HepG2 (cell line): Measurements from ENCODE around the gene NIN. TPM values are rescaled to one million over a fixed set of nuclear protein-coding genes. Genes with fewer than 3 reads are reported as not detected.

Experiments used
- ATAC-seq: fragments of 200-7000 bp; cut with Tn5 transposase; 3 replicates; pipeline ENCODE4 v1.9.1; 2020; ENCODE audit warnings: mild to moderate bottlenecking, moderate library complexity
- BruUV-seq: library from RNA; stranded (reverse); fragments of 400-500 nt; replicated peaks from 2 replicates; lab custom pipeline; 2021; lab: Mats Ljungman, UMichigan
- CTCF ChIA-PET: fragments of 300-600 bp; formaldehyde crosslinking; extraction: SDS; loops from one replicate; lab custom pipeline; 2021; ENCODE audit warnings: low total read pairs, inconsistent platforms, low intra/inter-chr PET ratio; lab: Yijun Ruan, JAX
- POLR2A ChIA-PET: fragments of 350-600 bp; sonication (Branson Sonifier 250); formaldehyde crosslinking; loops from one replicate; lab custom pipeline; 2020; ENCODE audit warnings: antibody characterized with exemption, inconsistent platforms; lab: Yijun Ruan, JAX
- DNase-seq: peaks from one replicate; pipeline ENCODE4 v3.0.0-alpha.2; 2015; ENCODE audit warnings: low spot score
- FAIRE-seq: peaks from 3 replicates; lab custom pipeline; 2011; peaks lifted over from hg19 to GRCh38; lab: Jason Lieb, UNC
- H2AFZ ChIP-seq: one replicate; pipeline ENCODE4 v1.6.1; 2011; ENCODE audit warnings: low read length, inconsistent platforms
- H3K27ac ChIP-seq: fragments of 300-600 bp; 3 replicates; pipeline ENCODE4 v1.8.0; 2011; ENCODE audit warnings: mixed run types, mild to moderate bottlenecking, mixed read lengths, low read length, inconsistent platforms; ENCODE audit not compliant: insufficient read depth; ENCODE audit errors: extremely low read length
- H3K27me3 ChIP-seq, 2 experiments: fragments of 200-600 bp in 1 of 2; 2 replicates in 1 of 2; 3 replicates in 1 of 2; pipeline versions ENCODE4 v1.6.0 to v1.8.0; 2011; ENCODE audit warnings: low read length in 2 of 2, mild to moderate bottlenecking in 2 of 2, moderate library complexity in 2 of 2, inconsistent platforms in 1 of 2; ENCODE audit not compliant: insufficient read depth in 2 of 2, control insufficient read depth in 1 of 2
- H3K36me3 ChIP-seq, 2 experiments: fragments of 200-600 bp in 1 of 2; replicated peaks in 1 of 2; 2 replicates in 1 of 2; 3 replicates in 1 of 2; pipeline versions ENCODE4 v1.5.1 to v1.8.0; 2011; ENCODE audit warnings: low read length in 2 of 2, inconsistent platforms in 1 of 2; ENCODE audit not compliant: insufficient read depth in 2 of 2, control insufficient read depth in 1 of 2
- H3K4me1 ChIP-seq: 2 replicates; pipeline ENCODE4 v1.5.1; 2012; ENCODE audit warnings: low read length, inconsistent platforms; ENCODE audit not compliant: insufficient read depth
- H3K4me2 ChIP-seq: 2 replicates; pipeline ENCODE4 v1.6.0; 2011; ENCODE audit warnings: low read depth, low read length, inconsistent platforms
- H3K4me3 ChIP-seq, 3 experiments: fragments of 200-600 bp in 1 of 3; sonication (generic), shearing (Covaris generic) in 1 of 3; replicated peaks in 1 of 3; 2 replicates each; pipeline ENCODE4 v1.5.1; 2011 to 2016; ENCODE audit warnings: low read length in 3 of 3, inconsistent platforms in 2 of 3, low read depth in 2 of 3, mild to moderate bottlenecking in 2 of 3, control low read depth in 1 of 3, mixed read lengths in 1 of 3; ENCODE audit not compliant: insufficient read depth in 1 of 3
- H3K79me2 ChIP-seq: one replicate; pipeline ENCODE4 v1.6.1; 2011; ENCODE audit warnings: low read length, inconsistent platforms; ENCODE audit not compliant: insufficient read depth
- H3K9ac ChIP-seq: 2 replicates; pipeline ENCODE4 v1.6.0; 2011; ENCODE audit warnings: mild to moderate bottlenecking, low read depth, low read length, inconsistent platforms; ENCODE audit not compliant: insufficient read depth
- H3K9me3 ChIP-seq: 2 replicates; pipeline ENCODE4 v1.5.1; 2012; ENCODE audit warnings: mild to moderate bottlenecking, low read length
- H4K20me1 ChIP-seq: 2 replicates; pipeline ENCODE4 v1.6.0; 2011; ENCODE audit warnings: inconsistent platforms, mild to moderate bottlenecking, low read length, moderate library complexity; ENCODE audit not compliant: insufficient read depth
- AGO2 ChIP-seq: fragments of 200-400 bp; formaldehyde crosslinking; optimal IDR thresholded peaks from 2 replicates; pipeline ENCODE3; 2017; ENCODE audit warnings: mild to moderate bottlenecking, low read depth, low read length, moderate library complexity
- GTF3A ChIP-seq: sonication (generic); formaldehyde crosslinking; conservative IDR thresholded peaks from 2 replicates; pipeline ENCODE4 v1.4.0; 2020; ENCODE audit warnings: mild to moderate bottlenecking, missing genetic modification reagents
- HDAC1 ChIP-seq: sonication (generic); formaldehyde crosslinking; IDR thresholded peaks from 2 replicates; pipeline ENCODE4 v1.5.1; 2020; ENCODE audit warnings: mild to moderate bottlenecking, missing genetic modification reagents
- KAT7 ChIP-seq: IDR thresholded peaks from 2 replicates; pipeline ENCODE4 v1.6.1; 2018; ENCODE audit warnings: borderline replicate concordance, missing compliant biosample characterization
- KLF9 ChIP-seq: IDR thresholded peaks from 2 replicates; pipeline ENCODE4 v1.6.1; 2016; ENCODE audit warnings: low read depth
- YEATS2 ChIP-seq: sonication (generic); formaldehyde crosslinking; IDR thresholded peaks from 2 replicates; pipeline ENCODE4 v1.4.0; 2020; ENCODE audit warnings: missing genetic modification reagents, borderline replicate concordance
- ZBTB1 ChIP-seq: sonication (generic); formaldehyde crosslinking; IDR thresholded peaks from 2 replicates; pipeline ENCODE4 v1.4.0; 2020; ENCODE audit warnings: missing genetic modification reagents, borderline replicate concordance
- ZNF121 ChIP-seq: sonication (generic); formaldehyde crosslinking; IDR thresholded peaks from 2 replicates; pipeline ENCODE4 v1.5.0; 2020; ENCODE audit warnings: mild to moderate bottlenecking, missing genetic modification reagents
- WGBS: methylation state at CpG from one replicate; pipeline ENCODE4 v1.1.6; 2017; ENCODE audit warnings: low lambda C conversion rate; 5-methylcytosine and 5-hydroxymethylcytosine counted together
- in situ Hi-C: cut with HindIII; loops from 2 replicates; pipeline ENCODE4 v1.10.0; 2017; ENCODE audit warnings: low pct_unique_long_range_greater_than_20kb; ENCODE audit not compliant: extremely low pct_ligation_motif_present
- intact Hi-C: fragments of 100-400 bp; cut with micrococcal nuclease; formaldehyde crosslinking; loops from one replicate; pipeline ENCODE4 v1.10.0; 2022; ENCODE audit not compliant: unreplicated experiment
- polyA plus RNA-seq, 8 experiments: library from polyadenylated mRNA; depleted of rRNA in 3 of 8; stranded (reverse) in 7 of 8; unstranded in 1 of 8; fragments of >200 nt; fragmentation: Illumina TruSeq in 4 of 8; extraction: Trizol in 4 of 8; gene quantifications; 2 replicates each; pipeline versions ENCODE4 v1.2.1 to v1.2.3, GENCODE V29; 2011 to 2016; ENCODE audit warnings: low read depth in 4 of 8, missing spikeins in 1 of 8, mixed read lengths in 1 of 8; ENCODE audit not compliant: insufficient read depth in 1 of 8
- total RNA-seq, 5 experiments: library from RNA; depleted of rRNA; stranded (reverse); fragments of >200 nt; fragmentation: Illumina TruSeq; extraction: Trizol; gene quantifications; 2 replicates each; pipeline ENCODE4 v1.2.3, GENCODE V29; 2016; ENCODE audit warnings: low read depth in 1 of 5
- TF ChIP-seq, protein P1 (sequence below): sonication (generic); formaldehyde crosslinking; IDR thresholded peaks from 2 replicates; pipeline ENCODE4 v1.4.0; 2020; ENCODE audit warnings: missing genetic modification reagents
- TF ChIP-seq, protein P2 (sequence below): sonication (generic); formaldehyde crosslinking; IDR thresholded peaks from 2 replicates; pipeline ENCODE4 v1.4.0; 2020; ENCODE audit warnings: mild to moderate bottlenecking, missing genetic modification reagents
- TF ChIP-seq, protein P3 (sequence below), 2 experiments: sonication (generic) in 1 of 2; formaldehyde crosslinking in 1 of 2; IDR thresholded peaks; 2 replicates each; pipeline versions ENCODE4 v1.4.0 to v1.6.1; 2016 to 2020; ENCODE audit warnings: borderline replicate concordance in 1 of 2, low read depth in 1 of 2, mild to moderate bottlenecking in 1 of 2, missing genetic modification reagents in 1 of 2

The NIN gene
- total and polyA plus RNA-seq, 2 of the 13 experiments (the other 11 are each of a cell fraction or from before 2014, with no cell fraction given): 2.8 to 9.7 TPM

DNA sequence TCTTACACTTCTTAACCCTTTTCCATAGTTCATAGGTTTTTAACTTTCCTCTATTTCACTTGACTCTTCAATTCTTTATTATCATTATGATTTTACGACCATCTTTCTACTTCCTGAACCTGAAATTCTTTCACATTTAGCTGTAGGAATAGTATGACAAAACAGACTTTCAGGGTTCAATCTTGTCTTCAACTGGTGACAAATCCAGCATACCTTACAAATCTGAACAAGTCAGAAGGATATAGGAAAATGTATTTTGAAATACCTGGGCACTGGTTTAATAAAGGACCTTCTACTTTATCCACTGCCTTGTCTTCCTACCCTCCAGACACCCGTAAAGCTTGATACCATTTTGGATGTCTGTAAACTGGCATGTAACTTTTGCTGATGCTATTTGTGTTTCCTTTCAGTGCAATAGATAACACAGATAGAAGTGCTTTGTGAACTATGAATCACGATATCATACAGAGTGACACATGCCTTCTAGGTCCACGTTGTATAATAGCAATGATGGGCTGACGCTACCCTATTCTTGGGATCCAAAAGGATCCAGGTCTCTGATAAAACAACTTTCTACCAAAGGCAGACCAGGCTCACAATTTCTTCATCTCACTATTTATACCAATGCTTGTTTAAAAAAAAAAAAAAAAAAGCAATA, 85.4 kb downstream of the NIN start:
- TF ChIP-seq KAT7 (CRISPR knock-in tag): no peak
- TF ChIP-seq, protein P1, sequence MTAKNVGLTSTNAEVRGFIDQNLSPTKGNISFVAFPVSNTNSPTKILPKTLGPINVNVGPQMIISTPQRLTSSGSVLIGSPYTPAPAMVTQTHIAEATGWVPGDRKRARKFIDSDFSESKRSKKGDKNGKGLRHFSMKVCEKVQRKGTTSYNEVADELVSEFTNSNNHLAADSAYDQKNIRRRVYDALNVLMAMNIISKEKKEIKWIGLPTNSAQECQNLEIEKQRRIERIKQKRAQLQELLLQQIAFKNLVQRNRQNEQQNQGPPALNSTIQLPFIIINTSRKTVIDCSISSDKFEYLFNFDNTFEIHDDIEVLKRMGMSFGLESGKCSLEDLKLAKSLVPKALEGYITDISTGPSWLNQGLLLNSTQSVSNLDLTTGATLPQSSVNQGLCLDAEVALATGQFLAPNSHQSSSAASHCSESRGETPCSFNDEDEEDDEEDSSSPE (CRISPR knock-in tag): no peak
- no peak for TF ChIP-seq GTF3A (CRISPR knock-in tag)
- no peak for TF ChIP-seq AGO2
- TF ChIP-seq HDAC1 (CRISPR knock-in tag): no peak
- TF ChIP-seq YEATS2 (CRISPR knock-in tag): no peak
- TF ChIP-seq KLF9 (CRISPR knock-in tag): no peak

DNA sequence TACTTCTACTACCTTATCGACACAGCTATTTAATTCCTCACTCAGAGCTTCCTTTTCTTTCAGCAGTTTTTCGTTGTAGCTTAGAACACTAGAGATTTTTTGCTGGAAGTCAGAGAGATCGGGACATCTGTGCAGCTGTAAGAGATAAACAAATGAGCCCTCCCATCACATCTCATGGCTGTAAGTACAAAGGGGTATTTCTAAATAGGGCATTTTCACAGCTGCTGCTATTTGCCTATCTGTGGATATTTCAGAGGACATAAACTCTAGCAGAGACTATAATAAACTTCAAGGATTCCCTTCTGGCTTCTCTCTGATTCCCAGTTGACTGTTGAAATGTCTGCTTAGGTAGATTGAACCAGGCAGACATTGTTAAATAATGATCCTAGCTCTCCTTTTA, 86.7 kb downstream of the NIN start:
- 93% methylated on average over 3 of the region's 3 CpGs for WGBS
- no peak for FAIRE-seq
- TF ChIP-seq ZBTB1 (no peak), ZNF121 (CRISPR knock-in tag) (no peak)
- TF ChIP-seq, protein P2, sequence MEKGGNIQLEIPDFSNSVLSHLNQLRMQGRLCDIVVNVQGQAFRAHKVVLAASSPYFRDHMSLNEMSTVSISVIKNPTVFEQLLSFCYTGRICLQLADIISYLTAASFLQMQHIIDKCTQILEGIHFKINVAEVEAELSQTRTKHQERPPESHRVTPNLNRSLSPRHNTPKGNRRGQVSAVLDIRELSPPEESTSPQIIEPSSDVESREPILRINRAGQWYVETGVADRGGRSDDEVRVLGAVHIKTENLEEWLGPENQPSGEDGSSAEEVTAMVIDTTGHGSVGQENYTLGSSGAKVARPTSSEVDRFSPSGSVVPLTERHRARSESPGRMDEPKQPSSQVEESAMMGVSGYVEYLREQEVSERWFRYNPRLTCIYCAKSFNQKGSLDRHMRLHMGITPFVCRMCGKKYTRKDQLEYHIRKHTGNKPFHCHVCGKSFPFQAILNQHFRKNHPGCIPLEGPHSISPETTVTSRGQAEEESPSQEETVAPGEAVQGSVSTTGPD (CRISPR knock-in tag): no peak
- TF ChIP-seq, protein P3, sequence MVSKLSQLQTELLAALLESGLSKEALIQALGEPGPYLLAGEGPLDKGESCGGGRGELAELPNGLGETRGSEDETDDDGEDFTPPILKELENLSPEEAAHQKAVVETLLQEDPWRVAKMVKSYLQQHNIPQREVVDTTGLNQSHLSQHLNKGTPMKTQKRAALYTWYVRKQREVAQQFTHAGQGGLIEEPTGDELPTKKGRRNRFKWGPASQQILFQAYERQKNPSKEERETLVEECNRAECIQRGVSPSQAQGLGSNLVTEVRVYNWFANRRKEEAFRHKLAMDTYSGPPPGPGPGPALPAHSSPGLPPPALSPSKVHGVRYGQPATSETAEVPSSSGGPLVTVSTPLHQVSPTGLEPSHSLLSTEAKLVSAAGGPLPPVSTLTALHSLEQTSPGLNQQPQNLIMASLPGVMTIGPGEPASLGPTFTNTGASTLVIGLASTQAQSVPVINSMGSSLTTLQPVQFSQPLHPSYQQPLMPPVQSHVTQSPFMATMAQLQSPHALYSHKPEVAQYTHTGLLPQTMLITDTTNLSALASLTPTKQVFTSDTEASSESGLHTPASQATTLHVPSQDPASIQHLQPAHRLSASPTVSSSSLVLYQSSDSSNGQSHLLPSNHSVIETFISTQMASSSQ (IDR thresholded peaks at IDR 0.05; ENCODE audit: low read depth): no peak
- TF ChIP-seq, protein P3 (CRISPR knock-in tag; IDR thresholded peaks at IDR 0.05; ENCODE audit: borderline replicate concordance): no peak

More for the DNA sequence above, 85.4 kb downstream of the NIN start:
- Histone ChIP-seq H3K4me2 (no peak overlapping the region), H3K36me3 (peaks cover 8% of the 10 kb centered on the region in 2 experiments; a peak in 3 of 5 replicates), H2AFZ (no peak overlapping the region), H4K20me1 (no peaks in the 10 kb centered on the region), H3K4me3 (no peak overlapping the region), H3K79me2 (no peaks in the 10 kb centered on the region), H3K9ac (no peak overlapping the region), H3K27me3 (no peaks in the 10 kb centered on the region), H3K27ac (no peak overlapping the region), H3K9me3 (no peaks in the 10 kb centered on the region), H3K4me1 (no peaks in the 10 kb centered on the region)
- ChIA-PET POLR2A (no interaction called here), CTCF (no interaction called here)
- in situ Hi-C loops (no loop called here), intact Hi-C loops (no loop called here)
- BruUV-seq: no TSS peak
- no peak for DNase-seq
- 93% methylated on average over 5 of the region's 5 CpGs for WGBS
- FAIRE-seq: no peak
- ATAC-seq: no peak

More for the DNA sequence above, 86.7 kb downstream of the NIN start:
- Histone ChIP-seq H3K4me3 (no peak overlapping the region), H3K4me1 (no peaks in the 10 kb centered on the region), H3K9ac (no peak overlapping the region), H3K9me3 (no peaks in the 10 kb centered on the region), H3K4me2 (no peak overlapping the region), H2AFZ (no peak overlapping the region), H3K27ac (no peak overlapping the region), H3K36me3 (peaks cover 8 to 10% of the 10 kb centered on the region in 2 experiments; a peak in 4 of 5 replicates), H4K20me1 (no peaks in the 10 kb centered on the region), H3K27me3 (no peaks in the 10 kb centered on the region), H3K79me2 (no peaks in the 10 kb centered on the region)
- intact Hi-C loops (no loop called here), in situ Hi-C loops (no loop called here)
- ChIA-PET CTCF (no interaction called here), POLR2A (no interaction called here)
- no TSS peak for BruUV-seq
- ATAC-seq (no peak), DNase-seq (no peak)
